T47D (cell line): ENCODE data around the gene NUP210L.

Experiments
- DNase-seq, 2 experiments: peaks; one replicate each; pipeline versions ENCODE4 v3.0.0 to v3.0.0-alpha.2; 2011 to 2012; ENCODE audit warnings: low read depth in 1 of 2, low spot score in 1 of 2
- JUND ChIP-seq: IDR thresholded peaks from 2 replicates; pipeline ENCODE4 v1.6.1; 2012; ENCODE audit warnings: low read depth
- in situ Hi-C: cut with HindIII; loops from 2 replicates; pipeline ENCODE4 v1.10.0; 2016; ENCODE audit warnings: low sequenced_read_pairs, low pct_unique_long_range_greater_than_20kb

The NUP210L gene

GRCh38 chr1:153976819-153977249 is 178.0 kb downstream of the NUP210L start:
- no peak for TF ChIP-seq JUND
- in situ Hi-C loops = no loop called here
- peak in 1 of 2 experiments; percentile 69 for DNase-seq

- no peak for DNase-seq
- in situ Hi-C loops = no loop called here
- TF ChIP-seq JUND = no peak
These were observed 181.3 kb downstream of the NUP210L start for GRCh38 chr1:153973525-153973924.

GRCh38 chr1:153973071-153973470 is 181.8 kb downstream of the NUP210L start:
- no peak for TF ChIP-seq JUND
- in situ Hi-C loops = no loop called here
- DNase-seq = no peak

- in situ Hi-C loops = no loop called here
- TF ChIP-seq JUND = no peak
- no peak for DNase-seq
These were observed 184.5 kb downstream of the NUP210L start for GRCh38 chr1:153970346-153970745.

GRCh38 chr1:153968972-153969371 is 185.9 kb downstream of the NUP210L start:
- no peak for TF ChIP-seq JUND
- DNase-seq = no peak
- in situ Hi-C loops = no loop called here

GRCh38 chr1:153968408-153968807 is 186.5 kb downstream of the NUP210L start:
- in situ Hi-C loops = no loop called here
- no peak for TF ChIP-seq JUND
- DNase-seq = peak in 1 of 2 experiments; percentile 44

GRCh38 chr1:153968000-153968363 is 186.9 kb downstream of the NUP210L start:
- no peak for TF ChIP-seq JUND
- peak; percentile 65 to 96 for DNase-seq
- in situ Hi-C loops = no loop called here

GRCh38 chr1:153967107-153967999 is 187.5 kb downstream of the NUP210L start, which contains the start of gene CREB3L4:
CREB3L4 (plus strand) TSS chr1:153967902; CDS start chr1:153968526, 624 bp downstream.
- in situ Hi-C loops = no loop called here
- peak; percentile 76 to 99 for DNase-seq
- TF ChIP-seq JUND = no peak

GRCh38 chr1:153963850-153964331 is 191.0 kb downstream of the NUP210L start:
- DNase-seq = peak; percentile 55 to 98
- in situ Hi-C loops = no loop called here
- peak; percentile 72; the same call in 1 of the 2 replicates for TF ChIP-seq JUND

- DNase-seq = peak; percentile 88 to 99
- in situ Hi-C loops = no loop called here
- TF ChIP-seq JUND = no peak
These were observed 191.6 kb downstream of the NUP210L start, which contains the start of gene SLC39A1 for GRCh38 chr1:153963030-153963849. SLC39A1 (minus strand) TSS chr1:153963537; CDS start chr1:153962715, 822 bp downstream.

GRCh38 chr1:153962088-153963029 is 192.5 kb downstream of the NUP210L start:
- DNase-seq = peak in 1 of 2 experiments; percentile 60
- in situ Hi-C loops = no loop called here
- no peak for TF ChIP-seq JUND

GRCh38 chr1:153961421-153961820 is 193.5 kb downstream of the NUP210L start:
- no peak for DNase-seq
- in situ Hi-C loops = no loop called here
- no peak for TF ChIP-seq JUND
